GM12873 (cell line): ENCODE measurements around the gene TMEM94.

Source experiments
- CTCF ChIP-seq: IDR thresholded peaks from 2 replicates; pipeline ENCODE4 v1.5.1; 2012; ENCODE audit warnings: low read depth, mild to moderate bottlenecking, moderate library complexity, low read length, control low read depth; ENCODE audit not compliant: insufficient read depth; ENCODE audit errors: missing control alignments

The TMEM94 gene

GRCh38 chr17:75544250-75544649 is 87.8 kb downstream of the TMEM94 start:
- TF ChIP-seq CTCF, result no peak

GRCh38 chr17:75546181-75546580 is 89.7 kb downstream of the TMEM94 start:
- TF ChIP-seq CTCF, result no peak

- TF ChIP-seq CTCF, result no peak
Measured at GRCh38 chr17:75547091-75547490, 90.7 kb downstream of the TMEM94 start.

GRCh38 chr17:75548813-75549212 is 92.4 kb downstream of the TMEM94 start:
- no peak for TF ChIP-seq CTCF
